HUDEP-2 (cell line): ENCODE data around the gene STARD13.

Experiments
- DNase-seq, 76 experiments: peaks; one replicate each; lab custom pipeline; 2025; ENCODE audit not compliant: unreplicated experiment in 76 of 76; lab: John Stamatoyannopoulos, UW

STARD13 gene

GRCh38 chr13:33125821-33126570, 159.6 kb downstream of the STARD13 start:
- DNase-seq, result peak in 10 of 76 experiments; percentile 0 to 25 (median 10)

- DNase-seq, result no peak
Measured at GRCh38 chr13:33123066-33123859, 162.3 kb downstream of the STARD13 start.

- DNase-seq, result no peak
Measured at GRCh38 chr13:33119856-33120543, 165.6 kb downstream of the STARD13 start.

GRCh38 chr13:33119022-33119781, 166.4 kb downstream of the STARD13 start:
- DNase-seq, result no peak

GRCh38 chr13:33116321-33117010, 169.1 kb downstream of the STARD13 start:
- DNase-seq, result no peak

- DNase-seq, result no peak
Measured at GRCh38 chr13:33115274-33115673, 170.3 kb downstream of the STARD13 start.

GRCh38 chr13:33114146-33114545, 171.4 kb downstream of the STARD13 start:
- no peak for DNase-seq

GRCh38 chr13:33112766-33113165, 172.8 kb downstream of the STARD13 start:
- no peak for DNase-seq

- no peak for DNase-seq
Measured at GRCh38 chr13:33111414-33112110, 174.0 kb downstream of the STARD13 start.

- DNase-seq, result no peak
Measured at GRCh38 chr13:33110713-33111413, 174.7 kb downstream of the STARD13 start.

- DNase-seq, result no peak
Measured at GRCh38 chr13:33110386-33110712, 175.2 kb downstream of the STARD13 start.

GRCh38 chr13:33109801-33110200, 175.8 kb downstream of the STARD13 start:
- DNase-seq, result peak in 3 of 76 experiments; percentile 1 to 2 (median 1)

- no peak for DNase-seq
Measured at GRCh38 chr13:33109271-33109697, 176.3 kb downstream of the STARD13 start.

GRCh38 chr13:33108620-33109019, 176.9 kb downstream of the STARD13 start:
- DNase-seq, result no peak

- DNase-seq, result no peak
Measured at GRCh38 chr13:33107361-33107760, 178.2 kb downstream of the STARD13 start.

- no peak for DNase-seq
Measured at GRCh38 chr13:33106656-33107360, 178.7 kb downstream of the STARD13 start.

- no peak for DNase-seq
Measured at GRCh38 chr13:33105387-33106005, 180.1 kb downstream of the STARD13 start.

- no peak for DNase-seq
Measured at GRCh38 chr13:33103457-33103856, 182.1 kb downstream of the STARD13 start.
